Motor neuron (in vitro differentiated cells): ENCODE data around the gene TRABD2B. TPM values are rescaled to one million over a fixed set of nuclear protein-coding genes. Genes with fewer than 3 reads are reported as not detected.

Experiments used
- ATAC-seq, 8 experiments: fragments of 200-7000 bp; cut with Tn5 transposase; replicated peaks in 6 of 8; 2 replicates each; pipeline ENCODE4 v1.8.0; 2021; ENCODE audit warnings: mild to moderate bottlenecking in 8 of 8, moderate library complexity in 8 of 8
- H3K27ac ChIP-seq, 2 donors: fragments of 250-450 bp; sonication (Bioruptor Pico); 2 replicates each; pipeline ENCODE4 v1.9.0; 2021; ENCODE audit warnings: antibody characterized with exemption in 2 of 2, mild to moderate bottlenecking in 2 of 2, moderate library complexity in 1 of 2
- H3K4me1 ChIP-seq, 2 donors: fragments of 250-450 bp; sonication (Bioruptor Pico); replicated peaks in 1 of 2; 2 replicates each; pipeline ENCODE4 v1.6.1; 2021; ENCODE audit warnings: antibody characterized with exemption in 2 of 2, mild to moderate bottlenecking in 2 of 2, moderate library complexity in 1 of 2
- H3K4me3 ChIP-seq, 5 donors: fragments of 250-450 bp; sonication (Bioruptor Pico); 2 replicates each; pipeline ENCODE4 v1.9.0; 2021; ENCODE audit warnings: antibody characterized with exemption in 5 of 5, mild to moderate bottlenecking in 5 of 5, moderate library complexity in 4 of 5
- WGBS, 10 experiments: fragments of 450-650 bp; shearing (Covaris generic); methylation state at CpG; one replicate each; pipeline ENCODE4 v1.0.0; 2022; 5-methylcytosine and 5-hydroxymethylcytosine counted together
- in situ Hi-C, 9 experiments: fragments of 400-800 bp; cut with MboI; loops; one replicate each; pipeline ENCODE4 v1.15.0; 2021; ENCODE audit warnings: low sequenced_read_pairs in 9 of 9, low pct_unique_long_range_greater_than_20kb in 2 of 9; ENCODE audit not compliant: unreplicated experiment in 9 of 9
- total RNA-seq, 8 experiments: library from RNA; unstranded; fragments of 300-600 nt; gene quantifications; 2 replicates each; pipeline versions ENCODE4 v1.2.3 to v1.2.4, GENCODE V29; 2022

Gene TRABD2B
- total RNA-seq, 8 experiments from 2014 or later: 0.11 to 1.1 (median 0.42) TPM

- in situ Hi-C loops: loop anchor here in 1 of 9 experiments (25.0 kb wide), 1 partner anchor 294 kb away; no protein-coding TSS in a partner anchor
- WGBS, 10 experiments: 14 to 93% (median 60%) methylated on average over 1 to 4 of the region's 4 CpGs; no CpG with 5 or more reads in 3 of the 10 experiments
- Histone ChIP-seq H3K4me3 (no peak overlapping the region), H3K4me1 (no peaks in the 10 kb centered on the region), H3K27ac (no peak overlapping the region)
- no peak for ATAC-seq
Observed at GRCh38 chr1:48030696-48031365, 33.6 kb upstream of the TRABD2B start.

- no peak overlapping the region for H3K4me3 ChIP-seq
- WGBS, 10 experiments: 58 to 100% (median 82%) methylated on average over 1 to 4 of the region's 4 CpGs; no CpG with 5 or more reads in 4 of the 10 experiments
- ATAC-seq: no peak
- peaks cover 4% of the 10 kb centered on the region in 2 donors for H3K4me1 ChIP-seq
- H3K27ac ChIP-seq: no peak overlapping the region
- in situ Hi-C loops: loop anchor here in 1 of 9 experiments (25.0 kb wide), 1 partner anchor 293 kb away; no protein-coding TSS in a partner anchor
Observed at GRCh38 chr1:48030211-48030610, 33.0 kb upstream of the TRABD2B start.

GRCh38 chr1:48028218-48029069, 31.3 kb upstream of the TRABD2B start:
- no peak for ATAC-seq
- H3K4me1 ChIP-seq: peaks cover 11 to 15% of the 10 kb centered on the region in 2 donors
- in situ Hi-C loops: loop anchor here in 1 of 9 experiments (25.0 kb wide), 1 partner anchor 291 kb away; no protein-coding TSS in a partner anchor
- 62 to 100% (median 71%) methylated on average over 1 to 12 of the region's 12 CpGs for WGBS, 10 experiments
- H3K4me3 ChIP-seq: no peak overlapping the region
- no peak overlapping the region for H3K27ac ChIP-seq

- 100% methylated on average over 1 to 2 of the region's 2 CpGs; no CpG with 5 or more reads in 7 of the 10 experiments for WGBS, 10 experiments
- no peak overlapping the region for H3K27ac ChIP-seq
- H3K4me3 ChIP-seq: no peak overlapping the region
- ATAC-seq: no peak
- in situ Hi-C loops: loop anchor here in 1 of 9 experiments (25.0 kb wide), 1 partner anchor 290 kb away; no protein-coding TSS in a partner anchor
- H3K4me1 ChIP-seq: peaks cover 11 to 15% of the 10 kb centered on the region in 2 donors
Observed at GRCh38 chr1:48027533-48027835, 30.3 kb upstream of the TRABD2B start.

- in situ Hi-C loops: loop anchor here in 1 of 9 experiments (25.0 kb wide), 1 partner anchor 290 kb away; no protein-coding TSS in a partner anchor
- peak in 3 of 8 experiments; percentile 72 to 77 (median 75) for ATAC-seq
- Histone ChIP-seq H3K4me3 (no peak overlapping the region), H3K27ac (no peak overlapping the region), H3K4me1 (peaks cover 11 to 15% of the 10 kb centered on the region in 2 donors)
- WGBS, 10 experiments: 44 to 93% (median 81%) methylated on average over 2 to 9 of the region's 9 CpGs
Observed at GRCh38 chr1:48026701-48027532, 29.7 kb upstream of the TRABD2B start.

GRCh38 chr1:48026275-48026674, 29.1 kb upstream of the TRABD2B start:
- 33 to 83% (median 80%) methylated on average over 1 to 2 of the region's 2 CpGs; no CpG with 5 or more reads in 3 of the 10 experiments for WGBS, 10 experiments
- H3K4me3 ChIP-seq: no peak overlapping the region
- peaks cover 11 to 15% of the 10 kb centered on the region in 2 donors for H3K4me1 ChIP-seq
- in situ Hi-C loops: loop anchor here in 1 of 9 experiments (25.0 kb wide), 1 partner anchor 289 kb away; no protein-coding TSS in a partner anchor
- no peak overlapping the region for H3K27ac ChIP-seq
- ATAC-seq: peak in 3 of 8 experiments; percentile 17 to 62 (median 58)

- Histone ChIP-seq H3K4me1 (peaks cover 13 to 17% of the 10 kb centered on the region in 2 donors), H3K4me3 (no peak overlapping the region), H3K27ac (no peak overlapping the region)
- in situ Hi-C loops: loop anchor here in 1 of 9 experiments (25.0 kb wide), 1 partner anchor 288 kb away; no protein-coding TSS in a partner anchor
- peak in 5 of 8 experiments; percentile 52 to 85 (median 66) for ATAC-seq
Observed at GRCh38 chr1:48025076-48025475, 27.9 kb upstream of the TRABD2B start.

- in situ Hi-C loops: no loop called here
- ATAC-seq: no peak
- peaks cover 17 to 19% of the 10 kb centered on the region in 2 donors for H3K4me1 ChIP-seq
- H3K27ac ChIP-seq: no peak overlapping the region
- 58 to 100% (median 67%) methylated on average over 1 to 6 of the region's 6 CpGs; no CpG with 5 or more reads in 1 of the 10 experiments for WGBS, 10 experiments
- no peak overlapping the region for H3K4me3 ChIP-seq
Observed at GRCh38 chr1:48023488-48023887, 26.3 kb upstream of the TRABD2B start.

GRCh38 chr1:48022306-48022705, 25.1 kb upstream of the TRABD2B start:
- Histone ChIP-seq H3K4me1 (peaks cover 17 to 19% of the 10 kb centered on the region in 2 donors), H3K27ac (no peak overlapping the region), H3K4me3 (no peak overlapping the region)
- in situ Hi-C loops: no loop called here
- 0 to 67% (median 57%) methylated on average over 1 to 3 of the region's 3 CpGs; no CpG with 5 or more reads in 3 of the 10 experiments for WGBS, 10 experiments
- ATAC-seq: no peak

- ATAC-seq: no peak
- 0 to 85% (median 66%) methylated on average over 1 to 2 of the region's 2 CpGs; no CpG with 5 or more reads in 4 of the 10 experiments for WGBS, 10 experiments
- Histone ChIP-seq H3K4me1 (peaks cover 17 to 19% of the 10 kb centered on the region in 2 donors), H3K27ac (no peak overlapping the region), H3K4me3 (no peak overlapping the region)
- in situ Hi-C loops: no loop called here
Observed at GRCh38 chr1:48021792-48022191, 24.6 kb upstream of the TRABD2B start.

- H3K4me3 ChIP-seq: no peak overlapping the region
- in situ Hi-C loops: no loop called here
- peak in 4 of 8 experiments; percentile 9 to 62 (median 38) for ATAC-seq
- WGBS, 10 experiments: 0 to 100% (median 35%) methylated on average over 1 to 4 of the region's 6 CpGs; no CpG with 5 or more reads in 4 of the 10 experiments
- no peak overlapping the region for H3K27ac ChIP-seq
- peaks cover 10 to 11% of the 10 kb centered on the region in 2 donors for H3K4me1 ChIP-seq
Observed at GRCh38 chr1:48019714-48020315, 22.6 kb upstream of the TRABD2B start.

- no peak overlapping the region for H3K27ac ChIP-seq
- ATAC-seq: peak in 1 of 8 experiments; percentile 4
- 80 to 100% (median 90%) methylated on average over 1 to 5 of the region's 5 CpGs; no CpG with 5 or more reads in 3 of the 10 experiments for WGBS, 10 experiments
- in situ Hi-C loops: no loop called here
- H3K4me3 ChIP-seq: no peak overlapping the region
- H3K4me1 ChIP-seq: peaks cover 4 to 6% of the 10 kb centered on the region in 2 donors
Observed at GRCh38 chr1:48018799-48019198, 21.6 kb upstream of the TRABD2B start.
